Measurements from ENCODE around the gene CYBC1. TPM values are rescaled to one million over a fixed set of nuclear protein-coding genes. Genes with fewer than 3 reads are reported as not detected.

The CYBC1 gene
- total and polyA plus RNA-seq, 2 of the 8 experiments (the other 6 are each of a cell fraction or from before 2014, with no cell fraction given) = 74.6 to 81.4 TPM

DNA sequence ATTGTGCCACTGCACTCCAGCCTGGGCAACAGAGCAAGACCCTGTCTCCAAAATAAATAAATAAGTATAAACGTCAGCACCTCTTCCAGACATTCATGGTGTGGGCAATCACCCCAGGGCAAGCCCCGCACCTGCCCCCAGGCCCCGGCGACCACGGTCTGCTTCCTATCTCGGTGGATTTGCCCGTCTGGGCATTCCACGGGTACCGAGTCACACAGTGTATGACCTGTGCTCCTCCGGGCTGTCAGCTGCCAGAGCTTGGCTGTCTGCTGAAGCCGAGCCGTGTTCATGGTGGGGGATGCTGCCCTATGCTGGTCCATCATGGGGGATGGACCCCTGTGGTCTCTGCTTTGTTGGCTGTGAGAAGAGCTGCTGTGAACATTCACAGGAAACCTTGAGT, 15.4 kb downstream of the CYBC1 start:
- H3K23ac ChIP-seq (ENCODE audit: insufficient read length) = no peak overlapping the region
- no peak overlapping the region for H2BK15ac ChIP-seq (ENCODE audit: low read length)
- no peak overlapping the region for H3K4me3 ChIP-seq (ENCODE audit: extremely low read depth in 1 of 4, insufficient read depth in 2 of 4, low read depth in 3 of 4, low read length in 4 of 4)
- no peak overlapping the region for H4K91ac ChIP-seq (replicated peaks; ENCODE audit: insufficient read length, low read length)
- TF ChIP-seq CBX8 (IDR thresholded peaks at IDR 0.05; ENCODE audit: borderline replicate concordance, low read depth, low read length) = no peak
- no peak for TF ChIP-seq SP2 (IDR thresholded peaks at IDR 0.05; ENCODE audit: low read length)
- no peak for TF ChIP-seq CHD2 (IDR thresholded peaks at IDR 0.05; ENCODE audit: low read length)
- TF ChIP-seq YY1 (IDR thresholded peaks at IDR 0.05; ENCODE audit: low read depth, low read length) = no peak
- no peak overlapping the region for H3K18ac ChIP-seq (ENCODE audit: extremely low read depth, low read length)
- 82% methylated on average over 8 of the region's 12 CpGs; no CpG with 5 or more reads in 1 of the 2 experiments for WGBS, 2 experiments (ENCODE audit: extremely low coverage in 1 of 2, insufficient coverage in 1 of 2, insufficient read length in 1 of 2, insufficient replicate concordance in 2 of 2, low coverage in 1 of 2, low lambda C conversion rate in 2 of 2, missing lambda C conversion rate in 1 of 2)
- H4K20me1 ChIP-seq (replicated peaks in 1 of 2; ENCODE audit: control insufficient read depth in 1 of 2, insufficient read depth in 2 of 2, low read length in 2 of 2) = peaks cover 0 to 1% of the 10 kb centered on the region in 2 experiments
- no peak for FAIRE-seq
- no peaks in the 10 kb centered on the region for H3K27me3 ChIP-seq (replicated peaks in 1 of 4; ENCODE audit: control insufficient read depth in 3 of 4, extremely low read depth in 1 of 4, insufficient read depth in 3 of 4, low read length in 3 of 4)
- peak overlapping the region; percentile 14; the same call in 1 of the 2 replicates for H4K8ac ChIP-seq (ENCODE audit: extremely low read depth, insufficient read depth, low read length)
- no peaks in the 10 kb centered on the region for H3K79me2 ChIP-seq (ENCODE audit: control insufficient read depth in 1 of 2, insufficient read depth in 2 of 2, low read length in 2 of 2)
- H3K36me3 ChIP-seq (ENCODE audit: control insufficient read depth in 2 of 4, insufficient read depth in 4 of 4, low read length in 3 of 4) = peaks cover 0 to 9% (median 2%) of the 10 kb centered on the region in 4 experiments; a peak in 2 of 8 replicates
- no peak overlapping the region for H2BK20ac ChIP-seq (ENCODE audit: low read length)
- H2AK5ac ChIP-seq (ENCODE audit: low read depth, low read length) = no peak overlapping the region
- H3K4me2 ChIP-seq (ENCODE audit: insufficient read depth in 1 of 2, low read depth in 2 of 2, low read length in 2 of 2) = no peak overlapping the region
- no peak overlapping the region for H3K56ac ChIP-seq (replicated peaks; ENCODE audit: insufficient read length, low read depth, low read length)
- H3K4ac ChIP-seq (replicated peaks; ENCODE audit: insufficient read length, low read depth, low read length) = no peak overlapping the region
- H3K4me1 ChIP-seq (replicated peaks in 1 of 4; ENCODE audit: control insufficient read depth in 3 of 4, insufficient read depth in 4 of 4, low read length in 3 of 4) = peaks cover 0 to 2% (median under 1%) of the 10 kb centered on the region in 4 experiments; a peak in 2 of 7 replicates
- H3K23me2 ChIP-seq (ENCODE audit: low read depth, low read length) = no peaks in the 10 kb centered on the region
- no peak for DNase-seq (ENCODE audit: low read depth in 1 of 2, low spot score in 2 of 2)
- H2AFZ ChIP-seq (ENCODE audit: low read length) = no peak overlapping the region
- no peak overlapping the region for H2BK12ac ChIP-seq (ENCODE audit: low read depth, low read length)
- no peak overlapping the region for H2BK5ac ChIP-seq (ENCODE audit: low read depth, low read length)
- H3K9ac ChIP-seq (replicated peaks in 1 of 4; ENCODE audit: extremely low read depth in 1 of 4, low read depth in 3 of 4, low read length in 3 of 4) = no peak overlapping the region
- H3K14ac ChIP-seq (ENCODE audit: insufficient read length) = no peak overlapping the region
- H4K5ac ChIP-seq (ENCODE audit: insufficient read length, low read depth, low read length) = no peak overlapping the region
- no peaks in the 10 kb centered on the region for H3K79me1 ChIP-seq (ENCODE audit: low read depth, low read length)
- CTCF ChIA-PET (ENCODE audit: partially characterized antibody) = interaction anchor here (0.6 to 3.7 kb wide), 2 partner anchors 10 to 47 kb away, joined by 3 to 16 read pairs; no protein-coding TSS in a partner anchor
- no peak overlapping the region for H3K27ac ChIP-seq (ENCODE audit: low read depth, low read length)
- POLR2A ChIA-PET (ENCODE audit: partially characterized antibody) = interaction anchor here (1.1 to 4.0 kb wide), 5 partner anchors 8 to 20 kb away, joined by 3 to 19 read pairs (median 4); no protein-coding TSS in a partner anchor
- no peak overlapping the region for H2BK120ac ChIP-seq (replicated peaks; ENCODE audit: low read depth, low read length)
- no peaks in the 10 kb centered on the region for H3K9me3 ChIP-seq (ENCODE audit: insufficient read depth in 2 of 2, low read depth in 1 of 2, low read length in 1 of 2)

Data from H1 (cell line).